Naive thymus-derived CD4-positive, alpha-beta T cell (primary cell): ENCODE measurements around the gene PCDHB12. TPM values are rescaled to one million over a fixed set of nuclear protein-coding genes. Genes with fewer than 3 reads are reported as not detected.
"Not testable (repeated sequence)": the region's sequence is repeated elsewhere in the genome, so short reads cannot be mapped to it uniquely, and the experiment has no call there.

Source experiments
- ATAC-seq: fragments of 150-1000 bp; cut with Tn5 transposase; 2 replicates; pipeline ENCODE4 v1.10.0; 2021; ENCODE audit warnings: mild to moderate bottlenecking, moderate library complexity
- CTCF ChIA-PET: fragments of 350-600 bp; sonication (Branson Sonifier 250); formaldehyde crosslinking; loops from one replicate; lab custom pipeline; 2021; ENCODE audit warnings: antibody characterized with exemption; lab: Charles Lee
- POLR2A ChIA-PET: fragments of 350-600 bp; sonication (Branson Sonifier 250); formaldehyde crosslinking; loops from one replicate; lab custom pipeline; 2021; ENCODE audit warnings: antibody characterized with exemption, inconsistent platforms; lab: Charles Lee
- DNase-seq, 9 donors: peaks; one replicate each; pipeline versions ENCODE4 v3.0.0 to v3.0.0-alpha.2; 2020 to 2022; ENCODE audit warnings: mixed read lengths in 1 of 9
- H3K27ac ChIP-seq: one replicate; pipeline ENCODE4 v1.7.0; 2013; ENCODE audit warnings: mild to moderate bottlenecking, low read depth, low read length, moderate library complexity
- H3K27me3 ChIP-seq, 2 donors: one replicate each; pipeline ENCODE4 v1.7.0; 2013; ENCODE audit warnings: low read length in 2 of 2, mild to moderate bottlenecking in 2 of 2, moderate library complexity in 2 of 2; ENCODE audit not compliant: control insufficient read depth in 2 of 2, insufficient read depth in 2 of 2
- H3K36me3 ChIP-seq, 3 experiments: 1 replicate in 2 of 3; 2 replicates in 1 of 3; pipeline ENCODE4 v1.7.0; 2013; ENCODE audit warnings: low read length in 3 of 3, mild to moderate bottlenecking in 3 of 3, moderate library complexity in 1 of 3; ENCODE audit not compliant: insufficient read depth in 3 of 3, control insufficient read depth in 2 of 3
- H3K4me1 ChIP-seq, 2 donors: one replicate each; pipeline ENCODE4 v1.7.0; 2013; ENCODE audit warnings: low read length in 2 of 2, mild to moderate bottlenecking in 2 of 2, moderate library complexity in 1 of 2; ENCODE audit not compliant: control insufficient read depth in 2 of 2, insufficient read depth in 2 of 2
- H3K4me3 ChIP-seq: 2 replicates; pipeline ENCODE4 v1.7.0; 2013; ENCODE audit warnings: mild to moderate bottlenecking, low read length
- H3K9me3 ChIP-seq, 3 experiments: 1 replicate in 2 of 3; 2 replicates in 1 of 3; pipeline ENCODE4 v1.7.0; 2013; ENCODE audit warnings: low read length in 3 of 3; ENCODE audit not compliant: control insufficient read depth in 2 of 3
- H3K27ac Mint-ChIP-seq, 9 donors: one replicate each; pipeline ENCODE4 v1.8.0; 2020 to 2022; ENCODE audit warnings: mixed read lengths in 9 of 9, mild to moderate bottlenecking in 8 of 9, moderate library complexity in 5 of 9, inconsistent platforms in 2 of 9
- H3K27me3 Mint-ChIP-seq, 5 donors: one replicate each; pipeline ENCODE4 v1.8.0; 2021 to 2022; ENCODE audit warnings: mixed read lengths in 5 of 5, mild to moderate bottlenecking in 1 of 5
- H3K36me3 Mint-ChIP-seq, 5 donors: one replicate each; pipeline ENCODE4 v1.8.0; 2020 to 2022; ENCODE audit warnings: mixed read lengths in 5 of 5, mild to moderate bottlenecking in 3 of 5, inconsistent platforms in 1 of 5
- H3K4me1 Mint-ChIP-seq, 7 donors: one replicate each; pipeline ENCODE4 v1.8.0; 2020 to 2022; ENCODE audit warnings: mixed read lengths in 7 of 7, mild to moderate bottlenecking in 3 of 7, inconsistent platforms in 1 of 7
- H3K4me3 Mint-ChIP-seq, 10 donors: one replicate each; pipeline ENCODE4 v1.8.0; 2020 to 2022; ENCODE audit warnings: mild to moderate bottlenecking in 10 of 10, mixed read lengths in 10 of 10, moderate library complexity in 6 of 10, inconsistent platforms in 2 of 10
- H3K9me3 Mint-ChIP-seq, 11 donors: one replicate each; pipeline ENCODE4 v1.8.0; 2020 to 2022; ENCODE audit warnings: mixed read lengths in 11 of 11, mild to moderate bottlenecking in 4 of 11, inconsistent platforms in 1 of 11, moderate library complexity in 1 of 11
- intact Hi-C, 2 donors: fragments of 100-400 bp; cut with micrococcal nuclease; formaldehyde crosslinking; loops; one replicate each; pipeline ENCODE4 v1.15.1; 2023
- polyA plus RNA-seq, 2 donors: library from polyadenylated mRNA; unstranded; fragments of 300-500 nt; fragmentation: Illumina TruSeq; gene quantifications; one replicate each; pipeline ENCODE4 v1.2.3, GENCODE V29; 2021
- total RNA-seq, 6 experiments: library from RNA in 5 of 6; stranded (reverse) in 5 of 6; gene quantifications; 1 replicate in 5 of 6; 2 replicates in 1 of 6; pipeline ENCODE4 v1.2.3 and lab custom pipeline; 2021 to 2026

The PCDHB12 gene
- total and polyA plus RNA-seq, 7 experiments from 2014 or later: not detected

DNA sequence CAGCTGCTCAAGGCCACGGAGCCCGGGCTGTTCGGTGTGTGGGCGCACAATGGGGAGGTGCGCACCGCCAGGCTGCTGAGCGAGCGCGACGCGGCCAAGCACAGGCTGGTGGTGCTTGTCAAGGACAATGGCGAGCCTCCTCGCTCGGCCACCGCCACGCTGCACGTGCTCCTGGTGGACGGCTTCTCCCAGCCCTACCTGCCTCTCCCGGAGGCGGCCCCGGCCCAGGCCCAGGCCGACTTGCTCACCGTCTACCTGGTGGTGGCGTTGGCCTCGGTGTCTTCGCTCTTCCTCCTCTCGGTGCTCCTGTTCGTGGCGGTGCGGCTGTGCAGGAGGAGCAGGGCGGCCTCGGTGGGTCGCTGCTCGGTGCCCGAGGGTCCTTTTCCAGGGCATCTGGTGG is 19.4 kb upstream of the PCDHB12 start:
- H3K27me3 ChIP-seq, H3K4me1 ChIP-seq, CTCF ChIA-PET, H3K36me3 ChIP-seq, ATAC-seq, POLR2A ChIA-PET, H3K9me3 ChIP-seq, H3K27ac Mint-ChIP-seq, H3K4me3 Mint-ChIP-seq, H3K4me3 ChIP-seq, DNase-seq, H3K27ac ChIP-seq: not testable (repeated sequence)
- intact Hi-C loops: loop anchor here in 1 of 2 donors (5.0 kb wide), 1 partner anchor 373 kb away; no protein-coding TSS in a partner anchor
- H3K9me3 Mint-ChIP-seq: peaks cover 9 to 81% (median 45%) of the 10 kb centered on the region in 11 donors
- peaks cover 0 to 12% (median 5%) of the 10 kb centered on the region in 7 donors for H3K4me1 Mint-ChIP-seq
- H3K36me3 Mint-ChIP-seq: peaks cover 0 to 34% (median 19%) of the 10 kb centered on the region in 5 donors
- H3K27me3 Mint-ChIP-seq: peaks cover 3 to 86% (median 73%) of the 10 kb centered on the region in 5 donors

GRCh38 chr5:141192110-141192725 is 16.3 kb upstream of the PCDHB12 start, which contains the start of gene PCDHB10:
TSS of gene PCDHB10 (plus strand) at chr5:141192353. CDS start at chr5:141192553, 200 bp downstream.
- Mint-ChIP-seq H3K4me3 (peak within 1 kb of the TSS in 4 of 10 donors; percentile 11 to 46 (median 21)), H3K9me3 (peaks cover 6 to 84% (median 44%) of the 10 kb centered on the region in 11 donors)
- POLR2A ChIA-PET: no interaction called here

GRCh38 chr5:141194332-141194731 is 14.2 kb upstream of the PCDHB12 start:
- ATAC-seq: not testable (repeated sequence)

More at GRCh38 chr5:141192110-141192725, 16.3 kb upstream of the PCDHB12 start, which contains the start of gene PCDHB10:
- intact Hi-C loops: no loop called here
- DNase-seq (no peak), ATAC-seq (no peak)
- Histone ChIP-seq H3K27me3 (no peaks in the 10 kb centered on the region), H3K9me3 (peaks cover 0 to 10% (median 0%) of the 10 kb centered on the region in 3 experiments), H3K4me1 (no peaks in the 10 kb centered on the region), H3K4me3 (no peak within 1 kb of the TSS), H3K27ac (no peak within 1 kb of the TSS), H3K36me3 (no peaks in the 10 kb centered on the region)
- CTCF ChIA-PET: no interaction called here
- no peak within 1 kb of the TSS for H3K27ac Mint-ChIP-seq
- H3K4me1 Mint-ChIP-seq: peaks cover 0 to 5% (median 3%) of the 10 kb centered on the region in 7 donors
- H3K27me3 Mint-ChIP-seq: peaks cover 3 to 81% (median 58%) of the 10 kb centered on the region in 5 donors
- peaks cover 0 to 36% (median 13%) of the 10 kb centered on the region in 5 donors for H3K36me3 Mint-ChIP-seq

GRCh38 chr5:141196363-141196762 is 12.2 kb upstream of the PCDHB12 start:
- Mint-ChIP-seq H3K27me3 (peaks cover 0 to 79% (median 65%) of the 10 kb centered on the region in 5 donors), H3K4me1 (peaks cover 0 to 5% (median 0%) of the 10 kb centered on the region in 7 donors), H3K4me3 (no peak overlapping the region), H3K27ac (peak overlapping the region in 1 of 9 donors; percentile 25), H3K36me3 (peaks cover 0 to 53% (median 9%) of the 10 kb centered on the region in 5 donors), H3K9me3 (peaks cover 6 to 88% (median 49%) of the 10 kb centered on the region in 11 donors)
- peaks cover 0 to 18% (median 0%) of the 10 kb centered on the region in 3 experiments for H3K9me3 ChIP-seq
- intact Hi-C loops: no loop called here
- H3K4me1 ChIP-seq: no peaks in the 10 kb centered on the region
- DNase-seq (no peak), ATAC-seq (no peak)
- ChIA-PET POLR2A (no interaction called here), CTCF (no interaction called here)
- H3K36me3 ChIP-seq: no peaks in the 10 kb centered on the region
- H3K27ac ChIP-seq: no peak overlapping the region
- H3K4me3 ChIP-seq: no peak overlapping the region
- H3K27me3 ChIP-seq: no peaks in the 10 kb centered on the region

More at GRCh38 chr5:141194332-141194731, 14.2 kb upstream of the PCDHB12 start:
- peaks cover 0 to 12% (median 0%) of the 10 kb centered on the region in 3 experiments for H3K9me3 ChIP-seq
- H3K4me1 ChIP-seq, intact Hi-C loops, H3K4me3 Mint-ChIP-seq, H3K27ac Mint-ChIP-seq, H3K27me3 ChIP-seq, H3K27ac ChIP-seq, POLR2A ChIA-PET, H3K4me3 ChIP-seq, CTCF ChIA-PET, H3K4me1 Mint-ChIP-seq, DNase-seq, H3K36me3 ChIP-seq: not testable (repeated sequence)
- Mint-ChIP-seq H3K36me3 (peaks cover 0 to 39% (median 9%) of the 10 kb centered on the region in 5 donors), H3K27me3 (peaks cover 0 to 83% (median 62%) of the 10 kb centered on the region in 5 donors), H3K9me3 (peaks cover 6 to 88% (median 48%) of the 10 kb centered on the region in 11 donors)

- ChIA-PET CTCF (no interaction called here), POLR2A (no interaction called here)
- H3K27ac ChIP-seq: no peak within 1 kb of the TSS
- H3K27me3 Mint-ChIP-seq: peaks cover 0 to 77% (median 57%) of the 10 kb centered on the region in 5 donors
- peaks cover 0 to 87% (median 44%) of the 10 kb centered on the region in 11 donors for H3K9me3 Mint-ChIP-seq
- H3K4me3 ChIP-seq: no peak within 1 kb of the TSS
- intact Hi-C loops: no loop called here
- H3K4me1 ChIP-seq: no peaks in the 10 kb centered on the region
- no peaks in the 10 kb centered on the region for H3K36me3 ChIP-seq
- H3K27ac Mint-ChIP-seq: no peak within 1 kb of the TSS
- no peak for DNase-seq
- H3K27me3 ChIP-seq: no peaks in the 10 kb centered on the region
- no peak within 1 kb of the TSS for H3K4me3 Mint-ChIP-seq
- peaks cover 0 to 21% (median 0%) of the 10 kb centered on the region in 3 experiments for H3K9me3 ChIP-seq
- H3K4me1 Mint-ChIP-seq: no peaks in the 10 kb centered on the region
- peaks cover 0 to 48% (median 3%) of the 10 kb centered on the region in 5 donors for H3K36me3 Mint-ChIP-seq
- ATAC-seq: no peak
These were observed 8.9 kb upstream of the PCDHB12 start, which contains the start of gene PCDHB11 for GRCh38 chr5:141199359-141200235. TSS of gene PCDHB11 (plus strand) at chr5:141199627. CDS start at chr5:141199775, 148 bp downstream.

GRCh38 chr5:141201126-141201525 is 7.4 kb upstream of the PCDHB12 start:
- H3K36me3 ChIP-seq, intact Hi-C loops, H3K27ac Mint-ChIP-seq, H3K27me3 ChIP-seq, H3K27ac ChIP-seq, DNase-seq, ATAC-seq, H3K4me1 Mint-ChIP-seq, H3K4me3 ChIP-seq, CTCF ChIA-PET, H3K4me1 ChIP-seq, POLR2A ChIA-PET: not testable (repeated sequence)
- peaks cover 0 to 88% (median 43%) of the 10 kb centered on the region in 11 donors for H3K9me3 Mint-ChIP-seq
- peaks cover 0 to 42% (median 3%) of the 10 kb centered on the region in 5 donors for H3K36me3 Mint-ChIP-seq
- H3K9me3 ChIP-seq: peaks cover 0 to 18% (median 0%) of the 10 kb centered on the region in 3 experiments
- H3K4me3 Mint-ChIP-seq: peak overlapping the region in 1 of 10 donors; percentile 58
- peaks cover 0 to 80% (median 60%) of the 10 kb centered on the region in 5 donors for H3K27me3 Mint-ChIP-seq
